ENCODE results near the gene NCAN.

DNA sequence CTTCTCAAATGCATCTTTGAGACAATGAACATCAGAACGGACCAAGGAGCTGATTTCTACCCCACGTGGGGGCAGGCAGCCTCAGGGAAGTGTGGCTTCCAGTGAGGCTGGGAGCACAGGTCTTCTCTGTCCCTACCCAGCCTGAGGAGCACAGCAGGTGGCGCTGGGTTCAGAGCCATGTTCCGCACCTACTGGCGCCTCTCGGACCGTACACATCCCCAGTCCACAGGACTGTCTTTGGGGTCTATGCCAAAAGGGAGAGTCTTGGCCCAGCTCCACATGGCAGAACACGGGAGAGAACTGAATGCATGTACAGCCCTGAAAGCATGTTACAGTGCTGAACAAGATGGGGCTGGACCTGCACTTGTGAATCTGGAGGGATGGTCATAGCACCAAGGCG is 86.0 kb downstream of the NCAN start:
- TF ChIP-seq POLR2A (IDR thresholded peaks at IDR 0.05; ENCODE audit: extremely low read depth, insufficient read length): no peak
- TF ChIP-seq, protein P1, sequence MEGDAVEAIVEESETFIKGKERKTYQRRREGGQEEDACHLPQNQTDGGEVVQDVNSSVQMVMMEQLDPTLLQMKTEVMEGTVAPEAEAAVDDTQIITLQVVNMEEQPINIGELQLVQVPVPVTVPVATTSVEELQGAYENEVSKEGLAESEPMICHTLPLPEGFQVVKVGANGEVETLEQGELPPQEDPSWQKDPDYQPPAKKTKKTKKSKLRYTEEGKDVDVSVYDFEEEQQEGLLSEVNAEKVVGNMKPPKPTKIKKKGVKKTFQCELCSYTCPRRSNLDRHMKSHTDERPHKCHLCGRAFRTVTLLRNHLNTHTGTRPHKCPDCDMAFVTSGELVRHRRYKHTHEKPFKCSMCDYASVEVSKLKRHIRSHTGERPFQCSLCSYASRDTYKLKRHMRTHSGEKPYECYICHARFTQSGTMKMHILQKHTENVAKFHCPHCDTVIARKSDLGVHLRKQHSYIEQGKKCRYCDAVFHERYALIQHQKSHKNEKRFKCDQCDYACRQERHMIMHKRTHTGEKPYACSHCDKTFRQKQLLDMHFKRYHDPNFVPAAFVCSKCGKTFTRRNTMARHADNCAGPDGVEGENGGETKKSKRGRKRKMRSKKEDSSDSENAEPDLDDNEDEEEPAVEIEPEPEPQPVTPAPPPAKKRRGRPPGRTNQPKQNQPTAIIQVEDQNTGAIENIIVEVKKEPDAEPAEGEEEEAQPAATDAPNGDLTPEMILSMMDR (IDR thresholded peaks at IDR 0.05; ENCODE audit: low read depth, low read length): no peak
- TF ChIP-seq MYC (IDR thresholded peaks at IDR 0.05; ENCODE audit: low read depth, low read length): no peak
- TF ChIP-seq, protein P2, sequence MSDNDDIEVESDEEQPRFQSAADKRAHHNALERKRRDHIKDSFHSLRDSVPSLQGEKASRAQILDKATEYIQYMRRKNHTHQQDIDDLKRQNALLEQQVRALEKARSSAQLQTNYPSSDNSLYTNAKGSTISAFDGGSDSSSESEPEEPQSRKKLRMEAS (IDR thresholded peaks at IDR 0.05; ENCODE audit: low read depth, low read length): no peak

Measured in NB4 (cell line).